HEK293 (cell line): Measurements from ENCODE around the gene HSD17B8.

ENCODE experiments used
- BCL11B ChIP-seq: fragments of 450-650 bp; formaldehyde crosslinking; IDR thresholded peaks from 2 replicates; pipeline ENCODE4 v1.5.1; 2016; ENCODE audit warnings: low read depth, missing biosample characterization, missing genetic modification characterization
- FEZF1 ChIP-seq: fragments of 450-650 bp; formaldehyde crosslinking; IDR thresholded peaks from 2 replicates; pipeline ENCODE4 v1.5.1; 2016; ENCODE audit warnings: missing biosample characterization, missing genetic modification characterization
- KLF10 ChIP-seq: fragments of 450-650 bp; IDR thresholded peaks from 2 replicates; pipeline ENCODE4 v1.5.1; 2018; ENCODE audit warnings: missing biosample characterization, mild to moderate bottlenecking, missing genetic modification characterization
- KLF16 ChIP-seq: fragments of 450-650 bp; formaldehyde crosslinking; IDR thresholded peaks from 2 replicates; pipeline ENCODE4 v1.5.1; 2017; ENCODE audit warnings: missing biosample characterization, missing genetic modification characterization
- KLF9 ChIP-seq: fragments of 450-650 bp; formaldehyde crosslinking; IDR thresholded peaks from 2 replicates; pipeline ENCODE4 v1.5.1; 2016; ENCODE audit warnings: missing biosample characterization, missing genetic modification characterization, low read depth
- PRDM1 ChIP-seq: fragments of 450-650 bp; formaldehyde crosslinking; IDR thresholded peaks from 2 replicates; pipeline ENCODE4; 2016; ENCODE audit warnings: missing biosample characterization, missing genetic modification characterization
- SALL2 ChIP-seq: fragments of 450-650 bp; formaldehyde crosslinking; IDR thresholded peaks from 2 replicates; pipeline ENCODE4 v1.5.0; 2017; ENCODE audit warnings: missing biosample characterization, mild to moderate bottlenecking, missing genetic modification characterization, borderline replicate concordance
- SCRT1 ChIP-seq: fragments of 450-650 bp; formaldehyde crosslinking; IDR thresholded peaks from 2 replicates; pipeline ENCODE4 v1.5.1; 2016; ENCODE audit warnings: missing biosample characterization, missing genetic modification characterization, borderline replicate concordance
- YY1 ChIP-seq: fragments of 450-650 bp; formaldehyde crosslinking; IDR thresholded peaks from 2 replicates; pipeline ENCODE4 v1.5.1; 2018; ENCODE audit warnings: missing biosample characterization, missing genetic modification characterization
- ZFP3 ChIP-seq: fragments of 450-650 bp; formaldehyde crosslinking; IDR thresholded peaks from 2 replicates; pipeline ENCODE4 v1.5.1; 2016; ENCODE audit warnings: low read depth, missing biosample characterization, missing genetic modification characterization
- ZNF146 ChIP-seq: fragments of 450-650 bp; formaldehyde crosslinking; IDR thresholded peaks from 2 replicates; pipeline ENCODE4 v1.5.1; 2016; ENCODE audit warnings: missing biosample characterization, missing genetic modification characterization
- ZNF157 ChIP-seq: fragments of 450-650 bp; formaldehyde crosslinking; IDR thresholded peaks from 2 replicates; pipeline ENCODE4 v1.5.1; 2016; ENCODE audit warnings: missing biosample characterization, missing genetic modification characterization
- ZNF37A ChIP-seq: fragments of 450-650 bp; IDR thresholded peaks from 2 replicates; pipeline ENCODE4 v1.5.1; 2018; ENCODE audit warnings: missing biosample characterization, missing genetic modification characterization
- ZNF473 ChIP-seq: fragments of 450-650 bp; formaldehyde crosslinking; IDR thresholded peaks from 2 replicates; pipeline ENCODE4 v1.5.1; 2017; ENCODE audit warnings: missing biosample characterization, missing genetic modification characterization
- ZNF555 ChIP-seq: fragments of 450-650 bp; formaldehyde crosslinking; conservative IDR thresholded peaks from 2 replicates; pipeline ENCODE4 v1.5.1; 2017; ENCODE audit warnings: missing biosample characterization, mild to moderate bottlenecking, missing genetic modification characterization, inconsistent platforms
- ZNF560 ChIP-seq: fragments of 450-650 bp; formaldehyde crosslinking; IDR thresholded peaks from 2 replicates; pipeline ENCODE4 v1.5.1; 2017; ENCODE audit warnings: missing biosample characterization, missing genetic modification characterization, borderline replicate concordance
- TF ChIP-seq, protein P1 (sequence below): fragments of 450-650 bp; formaldehyde crosslinking; IDR thresholded peaks from 2 replicates; pipeline ENCODE4 v1.5.1; 2017; ENCODE audit warnings: missing biosample characterization, missing genetic modification characterization
- TF ChIP-seq, protein P2 (sequence below): fragments of 450-650 bp; formaldehyde crosslinking; IDR thresholded peaks from 2 replicates; pipeline ENCODE4 v1.5.1; 2017; ENCODE audit warnings: missing biosample characterization, missing genetic modification characterization
- TF ChIP-seq, protein P3 (sequence below): fragments of 450-650 bp; IDR thresholded peaks from 2 replicates; pipeline ENCODE4 v1.5.1; 2018; ENCODE audit warnings: missing biosample characterization, mild to moderate bottlenecking, missing genetic modification characterization
- TF ChIP-seq, protein P4 (sequence below): fragments of 450-650 bp; formaldehyde crosslinking; IDR thresholded peaks from 2 replicates; pipeline ENCODE4 v1.5.1; 2016; ENCODE audit warnings: missing biosample characterization, missing genetic modification characterization
- TF ChIP-seq, protein P5 (sequence below): fragments of 450-650 bp; formaldehyde crosslinking; IDR thresholded peaks from 2 replicates; pipeline ENCODE4 v1.5.1; 2017; ENCODE audit warnings: missing biosample characterization, missing genetic modification characterization
- TF ChIP-seq, protein P6 (sequence below): fragments of 450-650 bp; formaldehyde crosslinking; IDR thresholded peaks from 2 replicates; pipeline ENCODE4; 2016; ENCODE audit warnings: missing biosample characterization, missing genetic modification characterization
- TF ChIP-seq, protein P7 (sequence below): fragments of 450-650 bp; formaldehyde crosslinking; IDR thresholded peaks from 2 replicates; pipeline ENCODE4 v1.5.1; 2017; ENCODE audit warnings: missing biosample characterization, mild to moderate bottlenecking, missing genetic modification characterization, moderate library complexity

Gene HSD17B8

DNA sequence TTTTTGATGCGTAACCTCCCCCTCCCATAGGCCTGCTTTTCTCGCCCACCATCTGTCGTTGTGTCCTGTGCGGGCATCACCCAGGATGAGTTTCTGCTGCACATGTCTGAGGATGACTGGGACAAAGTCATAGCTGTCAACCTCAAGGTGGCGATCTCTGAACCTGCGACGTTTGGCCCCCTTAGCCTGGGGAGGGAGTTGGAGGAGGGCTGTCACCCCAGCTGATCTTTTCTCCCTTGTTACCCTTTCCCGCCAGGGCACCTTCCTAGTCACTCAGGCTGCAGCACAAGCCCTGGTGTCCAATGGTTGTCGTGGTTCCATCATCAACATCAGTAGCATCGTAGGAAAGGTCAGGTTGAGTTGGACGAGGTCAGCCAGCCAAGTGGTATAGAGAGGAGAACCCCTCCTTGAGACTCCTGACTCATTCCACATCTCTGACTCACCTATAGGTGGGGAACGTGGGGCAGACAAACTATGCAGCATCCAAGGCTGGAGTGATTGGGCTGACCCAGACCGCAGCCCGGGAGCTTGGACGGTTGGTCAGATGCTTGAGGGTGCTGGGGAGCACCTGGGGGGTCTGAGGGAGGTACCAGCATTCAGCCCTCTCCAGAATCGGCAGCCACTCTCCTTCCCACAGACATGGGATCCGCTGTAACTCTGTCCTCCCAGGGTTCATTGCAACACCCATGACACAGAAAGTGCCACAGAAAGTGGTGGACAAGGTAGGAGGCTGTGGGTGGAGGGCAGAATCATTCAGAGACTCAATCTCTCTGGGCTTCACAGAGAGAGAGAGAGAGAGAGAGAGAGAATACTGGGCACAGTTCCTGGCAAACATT is 954 bp downstream of the HSD17B8 start (continued):
- TF ChIP-seq ZNF473 (tag by site-specific recombination) (no peak), ZNF146 (tag by site-specific recombination) (no peak), SALL2 (no peak), BCL11B (tag by site-specific recombination) (no peak), YY1 (tag by site-specific recombination) (no peak), ZFP3 (tag by site-specific recombination) (no peak), ZNF560 (tag by site-specific recombination) (no peak), KLF10 (tag by site-specific recombination) (no peak), ZNF37A (tag by site-specific recombination) (no peak), PRDM1 (tag by site-specific recombination) (peak; percentile 77), KLF16 (tag by site-specific recombination) (no peak), ZNF555 (tag by site-specific recombination) (no peak), KLF9 (tag by site-specific recombination) (no peak), SCRT1 (tag by site-specific recombination) (no peak), FEZF1 (tag by site-specific recombination) (no peak), ZNF157 (tag by site-specific recombination) (no peak)
- TF ChIP-seq, protein P1, sequence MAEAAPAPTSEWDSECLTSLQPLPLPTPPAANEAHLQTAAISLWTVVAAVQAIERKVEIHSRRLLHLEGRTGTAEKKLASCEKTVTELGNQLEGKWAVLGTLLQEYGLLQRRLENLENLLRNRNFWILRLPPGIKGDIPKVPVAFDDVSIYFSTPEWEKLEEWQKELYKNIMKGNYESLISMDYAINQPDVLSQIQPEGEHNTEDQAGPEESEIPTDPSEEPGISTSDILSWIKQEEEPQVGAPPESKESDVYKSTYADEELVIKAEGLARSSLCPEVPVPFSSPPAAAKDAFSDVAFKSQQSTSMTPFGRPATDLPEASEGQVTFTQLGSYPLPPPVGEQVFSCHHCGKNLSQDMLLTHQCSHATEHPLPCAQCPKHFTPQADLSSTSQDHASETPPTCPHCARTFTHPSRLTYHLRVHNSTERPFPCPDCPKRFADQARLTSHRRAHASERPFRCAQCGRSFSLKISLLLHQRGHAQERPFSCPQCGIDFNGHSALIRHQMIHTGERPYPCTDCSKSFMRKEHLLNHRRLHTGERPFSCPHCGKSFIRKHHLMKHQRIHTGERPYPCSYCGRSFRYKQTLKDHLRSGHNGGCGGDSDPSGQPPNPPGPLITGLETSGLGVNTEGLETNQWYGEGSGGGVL = no peak; the same call in 1 of the 2 replicates
- TF ChIP-seq, protein P2, sequence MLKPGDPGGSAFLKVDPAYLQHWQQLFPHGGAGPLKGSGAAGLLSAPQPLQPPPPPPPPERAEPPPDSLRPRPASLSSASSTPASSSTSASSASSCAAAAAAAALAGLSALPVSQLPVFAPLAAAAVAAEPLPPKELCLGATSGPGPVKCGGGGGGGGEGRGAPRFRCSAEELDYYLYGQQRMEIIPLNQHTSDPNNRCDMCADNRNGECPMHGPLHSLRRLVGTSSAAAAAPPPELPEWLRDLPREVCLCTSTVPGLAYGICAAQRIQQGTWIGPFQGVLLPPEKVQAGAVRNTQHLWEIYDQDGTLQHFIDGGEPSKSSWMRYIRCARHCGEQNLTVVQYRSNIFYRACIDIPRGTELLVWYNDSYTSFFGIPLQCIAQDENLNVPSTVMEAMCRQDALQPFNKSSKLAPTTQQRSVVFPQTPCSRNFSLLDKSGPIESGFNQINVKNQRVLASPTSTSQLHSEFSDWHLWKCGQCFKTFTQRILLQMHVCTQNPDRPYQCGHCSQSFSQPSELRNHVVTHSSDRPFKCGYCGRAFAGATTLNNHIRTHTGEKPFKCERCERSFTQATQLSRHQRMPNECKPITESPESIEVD (tag by site-specific recombination) = no peak
- TF ChIP-seq, protein P3, sequence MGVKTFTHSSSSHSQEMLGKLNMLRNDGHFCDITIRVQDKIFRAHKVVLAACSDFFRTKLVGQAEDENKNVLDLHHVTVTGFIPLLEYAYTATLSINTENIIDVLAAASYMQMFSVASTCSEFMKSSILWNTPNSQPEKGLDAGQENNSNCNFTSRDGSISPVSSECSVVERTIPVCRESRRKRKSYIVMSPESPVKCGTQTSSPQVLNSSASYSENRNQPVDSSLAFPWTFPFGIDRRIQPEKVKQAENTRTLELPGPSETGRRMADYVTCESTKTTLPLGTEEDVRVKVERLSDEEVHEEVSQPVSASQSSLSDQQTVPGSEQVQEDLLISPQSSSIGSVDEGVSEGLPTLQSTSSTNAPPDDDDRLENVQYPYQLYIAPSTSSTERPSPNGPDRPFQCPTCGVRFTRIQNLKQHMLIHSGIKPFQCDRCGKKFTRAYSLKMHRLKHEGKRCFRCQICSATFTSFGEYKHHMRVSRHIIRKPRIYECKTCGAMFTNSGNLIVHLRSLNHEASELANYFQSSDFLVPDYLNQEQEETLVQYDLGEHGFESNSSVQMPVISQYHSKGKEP = no peak
- TF ChIP-seq, protein P4, sequence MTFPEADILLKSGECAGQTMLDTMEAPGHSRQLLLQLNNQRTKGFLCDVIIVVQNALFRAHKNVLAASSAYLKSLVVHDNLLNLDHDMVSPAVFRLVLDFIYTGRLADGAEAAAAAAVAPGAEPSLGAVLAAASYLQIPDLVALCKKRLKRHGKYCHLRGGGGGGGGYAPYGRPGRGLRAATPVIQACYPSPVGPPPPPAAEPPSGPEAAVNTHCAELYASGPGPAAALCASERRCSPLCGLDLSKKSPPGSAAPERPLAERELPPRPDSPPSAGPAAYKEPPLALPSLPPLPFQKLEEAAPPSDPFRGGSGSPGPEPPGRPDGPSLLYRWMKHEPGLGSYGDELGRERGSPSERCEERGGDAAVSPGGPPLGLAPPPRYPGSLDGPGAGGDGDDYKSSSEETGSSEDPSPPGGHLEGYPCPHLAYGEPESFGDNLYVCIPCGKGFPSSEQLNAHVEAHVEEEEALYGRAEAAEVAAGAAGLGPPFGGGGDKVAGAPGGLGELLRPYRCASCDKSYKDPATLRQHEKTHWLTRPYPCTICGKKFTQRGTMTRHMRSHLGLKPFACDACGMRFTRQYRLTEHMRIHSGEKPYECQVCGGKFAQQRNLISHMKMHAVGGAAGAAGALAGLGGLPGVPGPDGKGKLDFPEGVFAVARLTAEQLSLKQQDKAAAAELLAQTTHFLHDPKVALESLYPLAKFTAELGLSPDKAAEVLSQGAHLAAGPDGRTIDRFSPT (tag by site-specific recombination) = peak; percentile 71
- TF ChIP-seq, protein P5, sequence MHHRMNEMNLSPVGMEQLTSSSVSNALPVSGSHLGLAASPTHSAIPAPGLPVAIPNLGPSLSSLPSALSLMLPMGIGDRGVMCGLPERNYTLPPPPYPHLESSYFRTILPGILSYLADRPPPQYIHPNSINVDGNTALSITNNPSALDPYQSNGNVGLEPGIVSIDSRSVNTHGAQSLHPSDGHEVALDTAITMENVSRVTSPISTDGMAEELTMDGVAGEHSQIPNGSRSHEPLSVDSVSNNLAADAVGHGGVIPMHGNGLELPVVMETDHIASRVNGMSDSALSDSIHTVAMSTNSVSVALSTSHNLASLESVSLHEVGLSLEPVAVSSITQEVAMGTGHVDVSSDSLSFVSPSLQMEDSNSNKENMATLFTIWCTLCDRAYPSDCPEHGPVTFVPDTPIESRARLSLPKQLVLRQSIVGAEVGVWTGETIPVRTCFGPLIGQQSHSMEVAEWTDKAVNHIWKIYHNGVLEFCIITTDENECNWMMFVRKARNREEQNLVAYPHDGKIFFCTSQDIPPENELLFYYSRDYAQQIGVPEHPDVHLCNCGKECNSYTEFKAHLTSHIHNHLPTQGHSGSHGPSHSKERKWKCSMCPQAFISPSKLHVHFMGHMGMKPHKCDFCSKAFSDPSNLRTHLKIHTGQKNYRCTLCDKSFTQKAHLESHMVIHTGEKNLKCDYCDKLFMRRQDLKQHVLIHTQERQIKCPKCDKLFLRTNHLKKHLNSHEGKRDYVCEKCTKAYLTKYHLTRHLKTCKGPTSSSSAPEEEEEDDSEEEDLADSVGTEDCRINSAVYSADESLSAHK (tag by site-specific recombination) = no peak
- TF ChIP-seq, protein P6, sequence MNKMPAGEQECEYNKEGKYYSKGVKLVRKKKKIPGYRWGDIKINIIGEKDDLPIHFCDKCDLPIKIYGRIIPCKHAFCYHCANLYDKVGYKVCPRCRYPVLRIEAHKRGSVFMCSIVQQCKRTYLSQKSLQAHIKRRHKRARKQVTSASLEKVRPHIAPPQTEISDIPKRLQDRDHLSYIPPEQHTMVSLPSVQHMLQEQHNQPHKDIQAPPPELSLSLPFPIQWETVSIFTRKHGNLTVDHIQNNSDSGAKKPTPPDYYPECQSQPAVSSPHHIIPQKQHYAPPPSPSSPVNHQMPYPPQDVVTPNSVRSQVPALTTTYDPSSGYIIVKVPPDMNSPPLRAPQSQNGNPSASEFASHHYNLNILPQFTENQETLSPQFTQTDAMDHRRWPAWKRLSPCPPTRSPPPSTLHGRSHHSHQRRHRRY = no peak
- TF ChIP-seq, protein P7, sequence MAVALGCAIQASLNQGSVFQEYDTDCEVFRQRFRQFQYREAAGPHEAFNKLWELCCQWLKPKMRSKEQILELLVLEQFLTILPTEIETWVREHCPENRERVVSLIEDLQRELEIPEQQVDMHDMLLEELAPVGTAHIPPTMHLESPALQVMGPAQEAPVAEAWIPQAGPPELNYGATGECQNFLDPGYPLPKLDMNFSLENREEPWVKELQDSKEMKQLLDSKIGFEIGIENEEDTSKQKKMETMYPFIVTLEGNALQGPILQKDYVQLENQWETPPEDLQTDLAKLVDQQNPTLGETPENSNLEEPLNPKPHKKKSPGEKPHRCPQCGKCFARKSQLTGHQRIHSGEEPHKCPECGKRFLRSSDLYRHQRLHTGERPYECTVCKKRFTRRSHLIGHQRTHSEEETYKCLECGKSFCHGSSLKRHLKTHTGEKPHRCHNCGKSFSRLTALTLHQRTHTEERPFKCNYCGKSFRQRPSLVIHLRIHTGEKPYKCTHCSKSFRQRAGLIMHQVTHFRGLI = no peak
